Transverse colon (tissue), 4 donors: Measurements from ENCODE around the gene PFKFB1. TPM values are rescaled to one million over a fixed set of nuclear protein-coding genes. Genes with fewer than 3 reads are reported as not detected.
A peak's percentile ranks its signal among the peaks of the same experiment; 100 is the strongest.

ENCODE experiments used
- DNase-seq: peaks from one replicate; pipeline ENCODE4 v3.0.0-alpha.2; 2019
- H3K27ac ChIP-seq, 4 donors: fragments of 200-600 bp; sonication (generic); 2 replicates each; pipeline ENCODE4 v1.5.1; 2016 to 2018; ENCODE audit warnings: inconsistent platforms in 4 of 4
- H3K27me3 ChIP-seq: fragments of 200-600 bp; sonication (generic); 2 replicates; pipeline ENCODE4 v1.5.1; 2017; ENCODE audit warnings: inconsistent platforms
- H3K36me3 ChIP-seq, 4 donors: fragments of 200-600 bp; sonication (generic); 2 replicates each; pipeline ENCODE4 v1.5.1; 2017 to 2019; ENCODE audit warnings: inconsistent platforms in 4 of 4
- H3K4me1 ChIP-seq, 4 donors: fragments of 200-600 bp; sonication (generic); 2 replicates each; pipeline ENCODE4 v1.5.1; 2017 to 2020; ENCODE audit warnings: inconsistent platforms in 4 of 4
- H3K4me3 ChIP-seq, 4 donors: fragments of 200-600 bp; sonication (generic); 1 replicate in 1 of 4; 2 replicates in 3 of 4; pipeline versions ENCODE4 v1.5.1 to v1.6.1; 2017 to 2019; ENCODE audit warnings: inconsistent platforms in 4 of 4
- H3K9me3 ChIP-seq, 2 donors: fragments of 200-600 bp; sonication (generic); 2 replicates each; pipeline ENCODE4 v1.5.1; 2017 to 2019; ENCODE audit warnings: inconsistent platforms in 2 of 2
- CTCF ChIP-seq, 5 experiments: fragments of 200-600 bp in 3 of 5; fragments of 450-650 bp in 2 of 5; sonication (generic) in 3 of 5; IDR thresholded peaks; 1 replicate in 2 of 5; 2 replicates in 3 of 5; pipeline ENCODE4 v1.5.1; 2016 to 2017; ENCODE audit warnings: antibody characterized with exemption in 5 of 5, inconsistent platforms in 3 of 5, mild to moderate bottlenecking in 2 of 5, moderate library complexity in 1 of 5
- EP300 ChIP-seq: sonication (generic); formaldehyde crosslinking; IDR thresholded peaks from one replicate; pipeline ENCODE4 v1.6.1; 2017; ENCODE audit warnings: antibody characterized with exemption, low read depth
- POLR2A ChIP-seq: fragments of 450-650 bp; IDR thresholded peaks from one replicate; pipeline ENCODE4 v1.6.1; 2016; ENCODE audit warnings: antibody characterized with exemption, mild to moderate bottlenecking, moderate library complexity
- POLR2AphosphoS5 ChIP-seq, 3 donors: sonication (generic); formaldehyde crosslinking; IDR thresholded peaks; one replicate each; pipeline ENCODE4 v1.6.1; 2016; ENCODE audit warnings: antibody characterized with exemption in 3 of 3
- WGBS, 2 donors: methylation state at CpG; one replicate each; pipeline ENCODE4 v1.1.5; 2018; ENCODE audit warnings: low coverage in 1 of 2; 5-methylcytosine and 5-hydroxymethylcytosine counted together
- in situ Hi-C, 4 donors: fragments of 200-750 bp; cut with MboI; loops; one replicate each; pipeline versions ENCODE4 v1.15.0 to v1.15.1; 2017; ENCODE audit warnings: low sequenced_read_pairs in 3 of 4, low pct_ligation_motif_present in 1 of 4, low pct_unique_long_range_greater_than_20kb in 1 of 4
- intact Hi-C: fragments of 100-400 bp; cut with DNase I; formaldehyde crosslinking; loops from one replicate; pipeline ENCODE4 v1.15.1; 2023; ENCODE audit warnings: low total_unique reads
- total RNA-seq, 4 donors: library from RNA; depleted of rRNA; stranded (reverse); fragments of >200 nt; gene quantifications; one replicate each; pipeline ENCODE4 v1.1.0, GENCODE V29; 2016

The PFKFB1 gene
- total RNA-seq, 4 donors from 2014 or later = 0.32 to 0.55 TPM; not detected in 2

- in situ Hi-C loops = no loop called here
- Histone ChIP-seq H3K36me3 (no peaks in the 10 kb centered on the region), H3K9me3 (no peaks in the 10 kb centered on the region), H3K4me3 (no peak overlapping the region), H3K27ac (no peak overlapping the region), H3K27me3 (no peaks in the 10 kb centered on the region), H3K4me1 (peaks cover 0 to 34% (median 12%) of the 10 kb centered on the region in 4 donors)
- 73% methylated on average over 1 of the region's 1 CpG; no CpG with 5 or more reads in 1 of the 2 donors for WGBS, 2 donors
- TF ChIP-seq CTCF (IDR thresholded peaks at IDR 0.05) = no peak
- TF ChIP-seq POLR2A = no peak
- TF ChIP-seq POLR2AphosphoS5 (IDR thresholded peaks at IDR 0.05) = no peak
- TF ChIP-seq EP300 = no peak
- no peak for DNase-seq
- intact Hi-C loops = no loop called here
These were observed 10.2 kb upstream of the PFKFB1 start for GRCh38 chrX:55004231-55004630.

GRCh38 chrX:54999717-55000598 is 6.0 kb upstream of the PFKFB1 start, which contains the start of gene APEX2:
Gene APEX2, plus strand, starts transcription at chrX:55000363. Its CDS starts 60 bp downstream, at chrX:55000423.
- no peaks in the 10 kb centered on the region for H3K27me3 ChIP-seq
- WGBS, 2 donors = 57% methylated on average over 55 of the region's 55 CpGs; no CpG with 5 or more reads in 1 of the 2 donors
- H3K27ac ChIP-seq = peak within 1 kb of the TSS; percentile 82 to 93 (median 90)
- peaks cover 0 to 14% (median 6%) of the 10 kb centered on the region in 4 donors for H3K4me1 ChIP-seq
- no peaks in the 10 kb centered on the region for H3K36me3 ChIP-seq
- peak; percentile 92 for DNase-seq
- H3K9me3 ChIP-seq = no peaks in the 10 kb centered on the region
- peak; percentile 77 to 92 (median 85) for TF ChIP-seq POLR2AphosphoS5 (IDR thresholded peaks at IDR 0.05)
- TF ChIP-seq POLR2A = peak; percentile 85
- no peak for TF ChIP-seq EP300
- no peak for TF ChIP-seq CTCF (IDR thresholded peaks at IDR 0.05)
- intact Hi-C loops (no loop called here), in situ Hi-C loops (no loop called here)
- peak within 1 kb of the TSS; percentile 47 to 72 (median 64) for H3K4me3 ChIP-seq

GRCh38 chrX:54995621-54996020 is 1.6 kb upstream of the PFKFB1 start:
- Histone ChIP-seq H3K4me3 (no peak overlapping the region), H3K36me3 (no peaks in the 10 kb centered on the region), H3K4me1 (peaks cover 0 to 4% (median under 1%) of the 10 kb centered on the region in 4 donors), H3K9me3 (no peaks in the 10 kb centered on the region), H3K27me3 (no peaks in the 10 kb centered on the region), H3K27ac (no peak overlapping the region)
- TF ChIP-seq EP300 = no peak
- TF ChIP-seq CTCF (IDR thresholded peaks at IDR 0.05) = no peak
- intact Hi-C loops (no loop called here), in situ Hi-C loops (no loop called here)
- DNase-seq = no peak

- WGBS, 2 donors = 69% methylated on average over 6 of the region's 6 CpGs; no CpG with 5 or more reads in 1 of the 2 donors
- Histone ChIP-seq H3K4me3 (no peak overlapping the region), H3K9me3 (no peaks in the 10 kb centered on the region), H3K36me3 (no peaks in the 10 kb centered on the region), H3K27me3 (no peaks in the 10 kb centered on the region), H3K4me1 (peaks cover 0 to 4% (median 0%) of the 10 kb centered on the region in 4 donors), H3K27ac (no peak overlapping the region)
- TF ChIP-seq POLR2AphosphoS5 (IDR thresholded peaks at IDR 0.05) = no peak
- no peak for TF ChIP-seq EP300
- TF ChIP-seq POLR2A = no peak
- TF ChIP-seq CTCF (IDR thresholded peaks at IDR 0.05) = no peak
- intact Hi-C loops = no loop called here
- no peak for DNase-seq
- in situ Hi-C loops = no loop called here
These were observed 822 bp upstream of the PFKFB1 start for GRCh38 chrX:54994668-54995351.
